Vagina (tissue), 2 donors: ENCODE measurements around the gene GEN1.

Source experiments
- POLR2A ChIP-seq, 2 donors: fragments of 450-650 bp; IDR thresholded peaks; one replicate each; pipeline ENCODE4 v1.6.1; 2017; ENCODE audit warnings: antibody characterized with exemption in 2 of 2, mild to moderate bottlenecking in 2 of 2, moderate library complexity in 2 of 2
- POLR2AphosphoS5 ChIP-seq, 2 donors: sonication (generic); formaldehyde crosslinking; IDR thresholded peaks; one replicate each; pipeline ENCODE4 v1.9.0; 2017; ENCODE audit warnings: antibody characterized with exemption in 2 of 2, mild to moderate bottlenecking in 2 of 2, low read depth in 1 of 2; ENCODE audit not compliant: insufficient read depth in 1 of 2
- TF ChIP-seq, protein P1 (sequence below), 3 experiments: fragments of 450-650 bp in 2 of 3; fragments of 200-600 bp in 1 of 3; sonication (generic) in 1 of 3; IDR thresholded peaks; one replicate each; pipeline ENCODE4 v1.5.1; 2017 to 2019; ENCODE audit warnings: antibody characterized with exemption in 3 of 3, mild to moderate bottlenecking in 2 of 3, moderate library complexity in 2 of 3

- TF ChIP-seq, protein P1, sequence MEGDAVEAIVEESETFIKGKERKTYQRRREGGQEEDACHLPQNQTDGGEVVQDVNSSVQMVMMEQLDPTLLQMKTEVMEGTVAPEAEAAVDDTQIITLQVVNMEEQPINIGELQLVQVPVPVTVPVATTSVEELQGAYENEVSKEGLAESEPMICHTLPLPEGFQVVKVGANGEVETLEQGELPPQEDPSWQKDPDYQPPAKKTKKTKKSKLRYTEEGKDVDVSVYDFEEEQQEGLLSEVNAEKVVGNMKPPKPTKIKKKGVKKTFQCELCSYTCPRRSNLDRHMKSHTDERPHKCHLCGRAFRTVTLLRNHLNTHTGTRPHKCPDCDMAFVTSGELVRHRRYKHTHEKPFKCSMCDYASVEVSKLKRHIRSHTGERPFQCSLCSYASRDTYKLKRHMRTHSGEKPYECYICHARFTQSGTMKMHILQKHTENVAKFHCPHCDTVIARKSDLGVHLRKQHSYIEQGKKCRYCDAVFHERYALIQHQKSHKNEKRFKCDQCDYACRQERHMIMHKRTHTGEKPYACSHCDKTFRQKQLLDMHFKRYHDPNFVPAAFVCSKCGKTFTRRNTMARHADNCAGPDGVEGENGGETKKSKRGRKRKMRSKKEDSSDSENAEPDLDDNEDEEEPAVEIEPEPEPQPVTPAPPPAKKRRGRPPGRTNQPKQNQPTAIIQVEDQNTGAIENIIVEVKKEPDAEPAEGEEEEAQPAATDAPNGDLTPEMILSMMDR (IDR thresholded peaks at IDR 0.05): no peak
- no peak for TF ChIP-seq POLR2A (IDR thresholded peaks at IDR 0.05)
- TF ChIP-seq POLR2AphosphoS5 (IDR thresholded peaks at IDR 0.05; ENCODE audit: insufficient read depth in 1 of 2, low read depth in 1 of 2): no peak
Observed at GRCh38 chr2:17788773-17789172, 34.8 kb downstream of the GEN1 start.
